ENCODE results near the gene PCGF2.

Gene PCGF2

DNA sequence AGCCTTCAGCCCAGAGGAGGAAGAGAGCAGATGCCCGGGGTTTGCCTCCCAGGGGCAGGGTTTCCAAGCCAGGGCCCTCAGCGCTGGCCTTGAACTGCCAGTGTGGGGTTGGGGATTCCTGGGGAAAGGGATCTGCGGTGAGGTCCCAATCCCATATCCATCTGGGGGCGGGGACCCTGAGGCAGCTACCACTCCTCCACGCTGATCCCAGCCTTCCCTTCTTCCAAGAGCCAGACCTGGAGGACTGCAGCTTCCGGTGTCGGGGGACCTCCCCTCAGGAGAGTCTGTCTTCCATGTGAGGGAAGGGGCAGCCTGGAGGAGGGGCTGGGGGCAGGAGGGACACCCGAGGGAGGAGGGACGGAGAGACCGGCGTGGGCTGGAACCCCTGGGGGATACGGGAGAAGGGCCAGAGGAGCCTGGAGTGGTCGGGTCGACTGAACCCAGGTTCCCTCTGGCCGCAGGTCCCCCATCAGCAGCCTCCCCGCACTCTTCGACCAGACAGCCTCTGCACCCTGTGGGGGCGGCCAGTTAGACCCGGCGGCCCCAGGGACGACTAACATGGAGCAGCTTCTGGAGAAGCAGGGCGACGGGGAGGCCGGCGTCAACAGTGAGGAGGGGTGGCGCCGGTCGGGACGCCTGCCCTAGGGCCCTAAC is 28.7 kb downstream of the PCGF2 start:
- TF ChIP-seq MYC (IDR thresholded peaks at IDR 0.05; ENCODE audit: low read depth, low read length): no peak
- TF ChIP-seq POLR2A (IDR thresholded peaks at IDR 0.05; ENCODE audit: extremely low read depth, insufficient read length): no peak
- TF ChIP-seq, protein P1, sequence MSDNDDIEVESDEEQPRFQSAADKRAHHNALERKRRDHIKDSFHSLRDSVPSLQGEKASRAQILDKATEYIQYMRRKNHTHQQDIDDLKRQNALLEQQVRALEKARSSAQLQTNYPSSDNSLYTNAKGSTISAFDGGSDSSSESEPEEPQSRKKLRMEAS (IDR thresholded peaks at IDR 0.05; ENCODE audit: low read depth, low read length): no peak
- TF ChIP-seq, protein P2, sequence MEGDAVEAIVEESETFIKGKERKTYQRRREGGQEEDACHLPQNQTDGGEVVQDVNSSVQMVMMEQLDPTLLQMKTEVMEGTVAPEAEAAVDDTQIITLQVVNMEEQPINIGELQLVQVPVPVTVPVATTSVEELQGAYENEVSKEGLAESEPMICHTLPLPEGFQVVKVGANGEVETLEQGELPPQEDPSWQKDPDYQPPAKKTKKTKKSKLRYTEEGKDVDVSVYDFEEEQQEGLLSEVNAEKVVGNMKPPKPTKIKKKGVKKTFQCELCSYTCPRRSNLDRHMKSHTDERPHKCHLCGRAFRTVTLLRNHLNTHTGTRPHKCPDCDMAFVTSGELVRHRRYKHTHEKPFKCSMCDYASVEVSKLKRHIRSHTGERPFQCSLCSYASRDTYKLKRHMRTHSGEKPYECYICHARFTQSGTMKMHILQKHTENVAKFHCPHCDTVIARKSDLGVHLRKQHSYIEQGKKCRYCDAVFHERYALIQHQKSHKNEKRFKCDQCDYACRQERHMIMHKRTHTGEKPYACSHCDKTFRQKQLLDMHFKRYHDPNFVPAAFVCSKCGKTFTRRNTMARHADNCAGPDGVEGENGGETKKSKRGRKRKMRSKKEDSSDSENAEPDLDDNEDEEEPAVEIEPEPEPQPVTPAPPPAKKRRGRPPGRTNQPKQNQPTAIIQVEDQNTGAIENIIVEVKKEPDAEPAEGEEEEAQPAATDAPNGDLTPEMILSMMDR (IDR thresholded peaks at IDR 0.05; ENCODE audit: low read depth, low read length): no peak
- H3K4me3 ChIP-seq (ENCODE audit: low read depth, low read length): no peak overlapping the region
- DNase-seq (ENCODE audit: low read depth): no peak

DNA sequence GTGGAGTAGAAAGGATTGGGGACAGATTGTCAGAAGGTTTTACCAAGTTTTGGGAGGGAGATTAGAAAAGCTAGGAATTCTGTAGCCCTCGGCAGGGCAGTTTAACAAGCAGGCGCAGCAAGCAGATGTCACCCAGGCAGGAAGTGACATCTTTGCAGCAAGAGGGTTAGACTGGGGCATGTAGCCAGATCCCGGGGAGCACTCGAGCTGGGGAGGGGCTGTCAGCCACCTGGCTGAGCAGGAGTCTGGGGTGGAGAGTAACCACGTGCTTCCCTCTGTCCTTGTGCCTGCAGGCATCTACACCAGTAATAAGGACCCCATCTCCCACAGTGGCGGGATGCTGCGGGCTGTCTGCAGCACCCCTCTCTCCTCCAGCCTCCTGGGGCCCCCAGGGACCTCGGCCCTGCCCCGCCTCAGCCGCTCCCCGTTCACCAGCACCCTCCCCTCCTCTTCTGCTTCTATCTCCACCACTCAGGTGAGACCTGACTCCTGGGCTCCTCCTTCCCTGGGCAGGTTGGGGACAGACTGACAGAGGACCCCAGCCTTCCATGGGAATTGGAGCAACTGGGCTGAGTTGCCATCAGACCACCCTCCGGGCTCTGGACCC is 30.9 kb downstream of the PCGF2 start:
- no peak for DNase-seq (ENCODE audit: low read depth)
- no peak for TF ChIP-seq MYC (IDR thresholded peaks at IDR 0.05; ENCODE audit: low read depth, low read length)
- TF ChIP-seq, protein P2 (IDR thresholded peaks at IDR 0.05; ENCODE audit: low read depth, low read length): no peak
- no peak for TF ChIP-seq POLR2A (IDR thresholded peaks at IDR 0.05; ENCODE audit: extremely low read depth, insufficient read length)
- TF ChIP-seq, protein P1 (IDR thresholded peaks at IDR 0.05; ENCODE audit: low read depth, low read length): no peak
- H3K4me3 ChIP-seq (ENCODE audit: low read depth, low read length): no peak overlapping the region

DNA sequence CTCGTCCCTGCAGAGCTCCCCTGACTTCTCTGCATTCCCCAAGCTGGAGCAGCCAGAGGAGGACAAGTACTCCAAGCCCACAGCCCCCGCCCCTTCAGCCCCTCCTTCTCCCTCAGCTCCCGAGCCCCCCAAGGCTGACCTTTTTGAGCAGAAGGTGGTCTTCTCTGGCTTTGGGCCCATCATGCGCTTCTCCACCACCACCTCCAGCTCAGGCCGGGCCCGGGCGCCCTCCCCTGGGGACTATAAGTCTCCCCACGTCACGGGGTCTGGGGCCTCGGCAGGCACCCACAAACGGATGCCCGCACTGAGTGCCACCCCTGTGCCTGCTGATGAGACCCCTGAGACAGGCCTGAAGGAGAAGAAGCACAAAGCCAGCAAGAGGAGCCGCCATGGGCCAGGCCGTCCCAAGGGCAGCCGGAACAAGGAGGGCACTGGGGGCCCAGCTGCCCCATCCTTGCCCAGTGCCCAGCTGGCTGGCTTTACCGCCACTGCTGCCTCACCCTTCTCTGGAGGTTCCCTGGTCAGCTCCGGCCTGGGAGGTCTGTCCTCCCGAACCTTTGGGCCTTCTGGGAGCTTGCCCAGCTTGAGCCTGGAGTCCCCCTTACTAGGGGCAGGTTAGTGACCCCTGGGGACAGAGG is 31.6 kb downstream of the PCGF2 start:
- no peak overlapping the region for H3K4me3 ChIP-seq (ENCODE audit: low read depth, low read length)
- TF ChIP-seq MYC (IDR thresholded peaks at IDR 0.05; ENCODE audit: low read depth, low read length) (no peak), POLR2A (IDR thresholded peaks at IDR 0.05; ENCODE audit: extremely low read depth, insufficient read length) (no peak)
- TF ChIP-seq, protein P1 (IDR thresholded peaks at IDR 0.05; ENCODE audit: low read depth, low read length): no peak
- TF ChIP-seq, protein P2 (IDR thresholded peaks at IDR 0.05; ENCODE audit: low read depth, low read length): no peak

DNA sequence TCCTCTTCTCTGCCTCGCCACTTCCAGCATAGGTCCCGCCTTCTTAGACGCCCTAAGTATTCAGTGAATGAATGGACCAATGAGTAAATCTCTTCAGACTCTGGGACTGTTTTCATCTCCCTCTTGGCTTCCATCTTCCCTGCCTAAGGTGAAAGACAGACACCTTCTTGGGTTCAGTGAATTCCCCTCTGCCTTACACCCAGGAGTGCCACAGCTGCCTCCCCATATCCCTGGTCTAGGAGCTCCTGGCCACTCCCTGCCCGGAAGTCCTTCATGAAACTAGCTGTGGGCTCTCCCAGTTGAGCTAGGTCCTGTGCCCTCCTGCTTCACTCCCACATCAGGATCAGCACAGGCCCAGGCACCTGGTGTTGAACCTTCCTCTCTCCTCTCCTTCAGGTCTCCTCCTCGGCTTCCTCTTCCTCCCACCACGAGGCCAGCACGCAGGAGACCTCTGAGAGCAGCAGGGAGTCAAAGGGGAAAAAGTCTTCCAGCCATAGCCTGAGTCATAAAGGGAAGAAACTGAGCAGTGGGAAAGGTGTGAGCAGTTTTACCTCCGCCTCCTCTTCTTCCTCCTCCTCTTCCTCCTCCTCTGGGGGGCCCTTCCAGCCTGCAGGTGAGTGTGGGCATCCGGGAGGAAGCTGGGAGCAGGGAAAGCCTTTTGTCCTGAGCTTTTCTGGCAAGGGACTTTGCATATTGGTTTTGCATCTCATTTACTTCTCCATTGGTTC is 32.8 kb downstream of the PCGF2 start:
- no peak overlapping the region for H3K4me3 ChIP-seq (ENCODE audit: low read depth, low read length)
- DNase-seq (ENCODE audit: low read depth): no peak
- TF ChIP-seq, protein P2 (IDR thresholded peaks at IDR 0.05; ENCODE audit: low read depth, low read length): no peak
- TF ChIP-seq POLR2A (IDR thresholded peaks at IDR 0.05; ENCODE audit: extremely low read depth, insufficient read length): no peak
- no peak for TF ChIP-seq MYC (IDR thresholded peaks at IDR 0.05; ENCODE audit: low read depth, low read length)
- TF ChIP-seq, protein P1 (IDR thresholded peaks at IDR 0.05; ENCODE audit: low read depth, low read length): no peak

More for the DNA sequence above, 31.6 kb downstream of the PCGF2 start:
- DNase-seq (ENCODE audit: low read depth): no peak

DNA sequence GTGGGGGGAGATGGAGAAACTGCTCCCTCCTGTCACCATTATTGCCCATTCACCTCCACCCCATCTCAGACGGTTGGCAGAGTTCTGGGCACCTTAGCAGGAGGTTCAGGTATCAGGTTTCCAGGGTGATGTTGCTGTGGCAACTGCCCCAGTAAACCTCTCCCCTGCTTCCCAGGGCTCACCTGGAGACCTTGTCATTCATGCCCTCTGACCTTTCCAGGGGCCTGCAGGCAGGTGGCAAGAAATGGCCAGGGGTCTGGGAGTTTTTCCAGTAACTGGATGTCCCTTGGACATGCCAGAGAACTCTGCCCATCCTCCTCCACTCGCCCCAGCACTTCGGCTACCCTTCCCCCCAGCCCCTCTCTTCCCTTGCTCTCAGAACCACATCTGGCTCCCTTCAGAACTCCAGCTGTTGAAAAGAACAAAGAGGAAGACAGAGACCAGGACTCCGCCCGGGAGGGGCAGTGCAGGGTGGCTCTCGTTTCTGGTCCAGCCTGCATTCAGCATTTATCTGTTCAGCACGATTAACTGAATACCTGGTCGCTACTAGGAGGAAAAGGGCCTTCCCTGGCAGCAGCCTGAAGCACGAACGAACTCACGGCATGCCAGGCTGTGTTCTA is 34.6 kb downstream of the PCGF2 start:
- no peak for TF ChIP-seq MYC (IDR thresholded peaks at IDR 0.05; ENCODE audit: low read depth, low read length)
- TF ChIP-seq, protein P2 (IDR thresholded peaks at IDR 0.05; ENCODE audit: low read depth, low read length): no peak
- TF ChIP-seq, protein P1 (IDR thresholded peaks at IDR 0.05; ENCODE audit: low read depth, low read length): no peak
- no peak for TF ChIP-seq POLR2A (IDR thresholded peaks at IDR 0.05; ENCODE audit: extremely low read depth, insufficient read length)
- DNase-seq (ENCODE audit: low read depth): no peak
- H3K4me3 ChIP-seq (ENCODE audit: low read depth, low read length): no peak overlapping the region
